GM18870 (cell line): ENCODE measurements around the gene SNX5.
A peak's percentile ranks its signal among the peaks of the same experiment; 100 is the strongest.

Experiments used
- ATAC-seq: cut with Tn5 transposase; IDR thresholded peaks from one replicate; pipeline ENCODE4 v1.9.1; 2021; ENCODE audit warnings: moderate library complexity; ENCODE audit not compliant: unreplicated experiment

Gene SNX5

GRCh38 chr20:17968366-17969277, at the start of gene SNX5, which contains the start of gene MGME1:
SNX5 (minus strand) TSS chr20:17968794; CDS start chr20:17968425, 369 bp downstream.
MGME1 (plus strand) TSS chr20:17969018; CDS start chr20:17969860, 842 bp downstream.
- ATAC-seq = peak; percentile 83

GRCh38 chr20:18018100-18018499, 49.5 kb upstream of the SNX5 start:
- no peak for ATAC-seq

GRCh38 chr20:18016772-18017171, 48.2 kb upstream of the SNX5 start:
- ATAC-seq = no peak

GRCh38 chr20:18014411-18014810, 45.8 kb upstream of the SNX5 start:
- ATAC-seq = no peak

- no peak for ATAC-seq
Observed at GRCh38 chr20:18012901-18013300, 44.3 kb upstream of the SNX5 start.

GRCh38 chr20:18011951-18012645, 43.5 kb upstream of the SNX5 start:
- ATAC-seq = no peak

- no peak for ATAC-seq
Observed at GRCh38 chr20:18011482-18011881, 42.9 kb upstream of the SNX5 start.

GRCh38 chr20:18009116-18009515, 40.5 kb upstream of the SNX5 start:
- no peak for ATAC-seq

- no peak for ATAC-seq
Observed at GRCh38 chr20:18007534-18008292, 39.1 kb upstream of the SNX5 start.

GRCh38 chr20:18006684-18007083, 38.1 kb upstream of the SNX5 start:
- no peak for ATAC-seq

- ATAC-seq = no peak
Observed at GRCh38 chr20:18005990-18006364, 37.4 kb upstream of the SNX5 start.

- peak; percentile 92 for ATAC-seq
Observed at GRCh38 chr20:18005170-18005989, 36.8 kb upstream of the SNX5 start.

- ATAC-seq = no peak
Observed at GRCh38 chr20:18004384-18005031, 35.9 kb upstream of the SNX5 start.

- no peak for ATAC-seq
Observed at GRCh38 chr20:18003897-18004296, 35.3 kb upstream of the SNX5 start.

- no peak for ATAC-seq
Observed at GRCh38 chr20:18001131-18001921, 32.7 kb upstream of the SNX5 start.

- ATAC-seq = no peak
Observed at GRCh38 chr20:17999566-17999965, 31.0 kb upstream of the SNX5 start.

- no peak for ATAC-seq
Observed at GRCh38 chr20:17998446-17998845, 29.9 kb upstream of the SNX5 start.

- no peak for ATAC-seq
Observed at GRCh38 chr20:17995967-17996819, 27.6 kb upstream of the SNX5 start.
